B cell (primary cell): ENCODE data around the gene HS6ST2.

Experiments
- EZH2 ChIP-seq: IDR thresholded peaks from 2 replicates; pipeline ENCODE4 v1.6.1; 2012; ENCODE audit warnings: borderline replicate concordance, low read depth, mild to moderate bottlenecking, moderate library complexity, low read length; ENCODE audit not compliant: insufficient read depth, poor library complexity, severe bottlenecking
- TF ChIP-seq, protein P1 (sequence below): fragments of 200-600 bp; IDR thresholded peaks from one replicate; pipeline ENCODE4 v1.8.0; 2022; ENCODE audit warnings: antibody characterized with exemption, mild to moderate bottlenecking

DNA sequence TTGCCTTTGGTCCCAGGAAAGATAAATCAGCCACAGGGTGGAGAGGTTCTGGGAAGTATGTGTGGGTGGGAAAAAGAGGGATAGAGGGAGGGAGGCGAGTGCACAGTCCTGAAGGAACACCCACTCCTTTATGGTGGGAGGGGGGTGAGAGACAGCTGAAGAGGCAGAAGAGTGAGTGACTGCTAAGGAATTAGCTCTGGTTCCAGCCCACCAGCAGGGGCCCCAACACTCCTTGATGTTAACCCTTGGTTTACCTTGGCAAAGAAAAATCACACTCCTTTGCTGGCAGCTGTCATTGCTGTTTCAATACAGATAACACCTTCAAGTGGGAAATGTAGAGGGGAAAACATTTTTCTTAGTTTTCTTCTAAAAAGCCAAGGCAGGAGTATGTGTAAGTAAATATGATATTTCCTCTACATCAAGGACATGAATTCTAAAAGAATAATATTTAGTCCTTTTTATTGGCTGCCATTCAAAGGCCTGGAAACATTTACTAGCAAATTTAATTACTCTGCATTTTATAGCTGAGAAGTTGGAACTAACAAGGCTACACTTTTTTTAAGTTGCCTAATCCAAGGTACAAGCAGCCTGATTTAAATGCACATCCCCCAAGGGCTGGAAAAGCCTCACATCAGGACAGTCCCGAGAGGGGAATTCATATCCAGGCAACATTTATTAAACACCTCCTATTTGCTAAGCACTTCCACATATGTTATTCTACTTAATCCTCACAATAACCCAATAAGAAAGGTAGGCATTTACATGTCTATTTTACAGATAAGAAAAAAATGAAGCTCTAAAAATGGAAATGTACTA, 81.7 kb downstream of the HS6ST2 start:
- TF ChIP-seq, protein P1, sequence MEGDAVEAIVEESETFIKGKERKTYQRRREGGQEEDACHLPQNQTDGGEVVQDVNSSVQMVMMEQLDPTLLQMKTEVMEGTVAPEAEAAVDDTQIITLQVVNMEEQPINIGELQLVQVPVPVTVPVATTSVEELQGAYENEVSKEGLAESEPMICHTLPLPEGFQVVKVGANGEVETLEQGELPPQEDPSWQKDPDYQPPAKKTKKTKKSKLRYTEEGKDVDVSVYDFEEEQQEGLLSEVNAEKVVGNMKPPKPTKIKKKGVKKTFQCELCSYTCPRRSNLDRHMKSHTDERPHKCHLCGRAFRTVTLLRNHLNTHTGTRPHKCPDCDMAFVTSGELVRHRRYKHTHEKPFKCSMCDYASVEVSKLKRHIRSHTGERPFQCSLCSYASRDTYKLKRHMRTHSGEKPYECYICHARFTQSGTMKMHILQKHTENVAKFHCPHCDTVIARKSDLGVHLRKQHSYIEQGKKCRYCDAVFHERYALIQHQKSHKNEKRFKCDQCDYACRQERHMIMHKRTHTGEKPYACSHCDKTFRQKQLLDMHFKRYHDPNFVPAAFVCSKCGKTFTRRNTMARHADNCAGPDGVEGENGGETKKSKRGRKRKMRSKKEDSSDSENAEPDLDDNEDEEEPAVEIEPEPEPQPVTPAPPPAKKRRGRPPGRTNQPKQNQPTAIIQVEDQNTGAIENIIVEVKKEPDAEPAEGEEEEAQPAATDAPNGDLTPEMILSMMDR: no peak
- TF ChIP-seq EZH2: no peak
